B cell (primary cell): ENCODE measurements around the gene PRIM2. TPM values are rescaled to one million over a fixed set of nuclear protein-coding genes. Genes with fewer than 3 reads are reported as not detected.
"Not testable (repeated sequence)": the region's sequence is repeated elsewhere in the genome, so short reads cannot be mapped to it uniquely, and the experiment has no call there.

ENCODE experiments used
- ATAC-seq: fragments of 200-7000 bp; cut with Tn5 transposase; one replicate; pipeline ENCODE4 v1.10.0; 2021; ENCODE audit warnings: low read depth, mild to moderate bottlenecking, moderate number of reproducible peaks, moderate library complexity
- CTCF ChIA-PET: fragments of 350-600 bp; sonication (Branson Sonifier 250); formaldehyde crosslinking; loops from one replicate; lab custom pipeline; 2021; ENCODE audit warnings: antibody characterized with exemption, inconsistent platforms; lab: Charles Lee
- POLR2A ChIA-PET: fragments of 350-600 bp; sonication (Branson Sonifier 250); formaldehyde crosslinking; loops from one replicate; lab custom pipeline; 2021; ENCODE audit warnings: antibody characterized with exemption; lab: Charles Lee
- DNase-seq: peaks from one replicate; pipeline ENCODE4 v3.0.0; 2013
- H2AFZ ChIP-seq: 2 replicates; pipeline ENCODE4 v1.6.1; 2012; ENCODE audit warnings: mild to moderate bottlenecking, low read depth, low read length; ENCODE audit not compliant: insufficient read depth, poor library complexity, severe bottlenecking
- H3K27ac ChIP-seq, 2 donors: 1 replicate in 1 of 2; 2 replicates in 1 of 2; pipeline ENCODE4 v1.5.1; 2012 to 2013; ENCODE audit warnings: low read length in 2 of 2, mild to moderate bottlenecking in 2 of 2, moderate library complexity in 1 of 2
- H3K27me3 ChIP-seq, 4 experiments: fragments of 200-600 bp in 1 of 4; sonication (generic) in 1 of 4; replicated peaks in 1 of 4; 1 replicate in 2 of 4; 2 replicates in 2 of 4; pipeline versions ENCODE4 v1.6.1 to v1.7.0; 2013 to 2016; ENCODE audit warnings: low read length in 3 of 4, mild to moderate bottlenecking in 2 of 4, mixed read lengths in 1 of 4, moderate library complexity in 1 of 4; ENCODE audit not compliant: insufficient read depth in 4 of 4, control insufficient read depth in 3 of 4; ENCODE audit errors: control extremely low read depth in 1 of 4
- H3K36me3 ChIP-seq, 2 experiments: replicated peaks in 1 of 2; 1 replicate in 1 of 2; 2 replicates in 1 of 2; pipeline versions ENCODE4 v1.6.1 to v1.7.1; 2013; ENCODE audit warnings: low read length in 1 of 2; ENCODE audit not compliant: insufficient read depth in 2 of 2, control insufficient read depth in 1 of 2; ENCODE audit errors: control extremely low read depth in 1 of 2, extremely low read depth in 1 of 2
- H3K4me1 ChIP-seq, 2 donors: fragments of 200-600 bp in 1 of 2; sonication (generic) in 1 of 2; 1 replicate in 1 of 2; 2 replicates in 1 of 2; pipeline versions ENCODE4 v1.5.1 to v1.6.1; 2013 to 2017; ENCODE audit warnings: low read length in 2 of 2; ENCODE audit not compliant: control insufficient read depth in 2 of 2, insufficient read depth in 2 of 2
- H3K4me2 ChIP-seq: replicated peaks from 2 replicates; pipeline ENCODE3; 2012; ENCODE audit warnings: mild to moderate bottlenecking, low read depth, low read length; ENCODE audit not compliant: poor library complexity, severe bottlenecking
- H3K4me3 ChIP-seq, 5 experiments: fragments of 200-600 bp in 1 of 5; sonication (generic) in 1 of 5; 1 replicate in 3 of 5; 2 replicates in 2 of 5; pipeline versions ENCODE4 v1.5.1 to v1.7.0; 2011 to 2016; ENCODE audit warnings: low read length in 4 of 5, mild to moderate bottlenecking in 4 of 5, low read depth in 2 of 5, control low read depth in 1 of 5, moderate library complexity in 1 of 5; ENCODE audit not compliant: insufficient read depth in 1 of 5; ENCODE audit errors: control extremely low read depth in 1 of 5, extremely low read depth in 1 of 5
- H3K79me2 ChIP-seq: fragments of 200-600 bp; sonication (generic); one replicate; pipeline ENCODE4 v1.6.0; 2016; ENCODE audit warnings: low read length; ENCODE audit not compliant: control insufficient read depth, insufficient read depth
- H3K9ac ChIP-seq: fragments of 200-600 bp; sonication (generic); 2 replicates; pipeline ENCODE4 v1.6.1; 2017; ENCODE audit warnings: mild to moderate bottlenecking, low read length, moderate library complexity
- H3K9me3 ChIP-seq, 3 donors: one replicate each; pipeline versions ENCODE4 v1.6.1 to v1.7.1; 2013; ENCODE audit warnings: low read length in 2 of 3; ENCODE audit not compliant: control insufficient read depth in 2 of 3, insufficient read depth in 1 of 3; ENCODE audit errors: control extremely low read depth in 1 of 3
- H4K20me1 ChIP-seq: 2 replicates; pipeline ENCODE4 v1.6.0; 2012; ENCODE audit warnings: mild to moderate bottlenecking, low read length; ENCODE audit not compliant: insufficient read depth, control insufficient read depth, poor library complexity, severe bottlenecking
- H3K27ac Mint-ChIP-seq: one replicate; pipeline ENCODE4 v1.8.0; 2021; ENCODE audit warnings: mixed read lengths
- H3K27me3 Mint-ChIP-seq: one replicate; pipeline ENCODE4 v1.8.0; 2021; ENCODE audit warnings: mixed read lengths
- H3K4me1 Mint-ChIP-seq: one replicate; pipeline ENCODE4 v1.8.0; 2021; ENCODE audit warnings: mixed read lengths
- H3K4me3 Mint-ChIP-seq: one replicate; pipeline ENCODE4 v1.8.0; 2021; ENCODE audit warnings: mixed read lengths
- H3K9me3 Mint-ChIP-seq: one replicate; pipeline ENCODE4 v1.8.0; 2022; ENCODE audit warnings: mixed read lengths; ENCODE audit not compliant: insufficient read depth
- WGBS: methylation state at CpG from one replicate; pipeline ENCODE4 v1.1.5; 2013; ENCODE audit warnings: missing lambda C conversion rate; ENCODE audit not compliant: insufficient coverage; 5-methylcytosine and 5-hydroxymethylcytosine counted together
- intact Hi-C: fragments of 100-400 bp; cut with micrococcal nuclease; formaldehyde crosslinking; loops from one replicate; pipeline ENCODE4 v1.10.0; 2022
- polyA plus RNA-seq: library from polyadenylated mRNA; depleted of rRNA; stranded (reverse); fragments of >200 nt; gene quantifications from 2 replicates; pipeline ENCODE4 v1.2.3, GENCODE V29; 2012
- total RNA-seq, 2 donors: library from RNA; stranded (reverse); fragments of 120-200 nt in 1 of 2; gene quantifications; 1 replicate in 1 of 2; 2 replicates in 1 of 2; pipeline versions ENCODE4 v1.2.3 to v1.2.4, GENCODE V29; 2013 to 2022

Gene PRIM2
- total and polyA plus RNA-seq, 2 donors (not counting 1 experiment from before 2014, with no cell fraction given) = 5.2 to 21.0 TPM

- H3K9me3 Mint-ChIP-seq, H3K4me1 Mint-ChIP-seq, intact Hi-C loops, H3K36me3 ChIP-seq, H3K27ac ChIP-seq, H3K4me2 ChIP-seq, H3K9me3 ChIP-seq, H3K27me3 Mint-ChIP-seq, CTCF ChIA-PET, H4K20me1 ChIP-seq, H3K79me2 ChIP-seq, POLR2A ChIA-PET, DNase-seq, H3K27me3 ChIP-seq, ATAC-seq, H3K4me1 ChIP-seq, H2AFZ ChIP-seq, H3K4me3 ChIP-seq, H3K27ac Mint-ChIP-seq, H3K4me3 Mint-ChIP-seq, H3K9ac ChIP-seq: not testable (repeated sequence)
Measured at GRCh38 chr6:57359766-57360165, 42.3 kb downstream of the PRIM2 start.

DNA sequence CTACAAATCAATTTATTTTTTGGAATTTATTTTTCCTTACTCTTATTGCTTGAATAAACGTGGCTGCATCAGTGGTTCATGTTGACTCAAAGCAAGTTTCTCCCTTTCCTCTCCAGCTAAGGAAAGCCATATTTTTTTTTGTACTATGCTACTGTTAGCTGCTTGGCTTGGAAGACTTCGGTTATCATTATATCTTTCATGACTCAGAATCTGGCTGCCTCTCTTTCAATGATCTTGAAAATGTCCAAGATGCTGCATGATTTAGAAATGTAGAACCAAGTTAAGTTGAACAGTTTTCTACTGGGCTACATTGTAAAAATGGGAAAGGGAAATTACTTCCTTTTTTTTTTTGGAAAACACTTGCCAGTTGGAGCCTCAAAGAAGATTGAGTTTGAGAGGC lies 44.9 kb downstream of the PRIM2 start:
- H3K4me1 ChIP-seq, H3K4me1 Mint-ChIP-seq, H3K9me3 ChIP-seq, H3K79me2 ChIP-seq, ATAC-seq, H2AFZ ChIP-seq, H3K27me3 ChIP-seq, H3K4me2 ChIP-seq, POLR2A ChIA-PET, H4K20me1 ChIP-seq, DNase-seq, H3K9me3 Mint-ChIP-seq, H3K9ac ChIP-seq, H3K4me3 ChIP-seq, H3K27me3 Mint-ChIP-seq, H3K27ac Mint-ChIP-seq, H3K27ac ChIP-seq, CTCF ChIA-PET, H3K4me3 Mint-ChIP-seq, H3K36me3 ChIP-seq, intact Hi-C loops: not testable (repeated sequence)
- WGBS = no CpG with 5 or more reads among the region's 2 CpGs

DNA sequence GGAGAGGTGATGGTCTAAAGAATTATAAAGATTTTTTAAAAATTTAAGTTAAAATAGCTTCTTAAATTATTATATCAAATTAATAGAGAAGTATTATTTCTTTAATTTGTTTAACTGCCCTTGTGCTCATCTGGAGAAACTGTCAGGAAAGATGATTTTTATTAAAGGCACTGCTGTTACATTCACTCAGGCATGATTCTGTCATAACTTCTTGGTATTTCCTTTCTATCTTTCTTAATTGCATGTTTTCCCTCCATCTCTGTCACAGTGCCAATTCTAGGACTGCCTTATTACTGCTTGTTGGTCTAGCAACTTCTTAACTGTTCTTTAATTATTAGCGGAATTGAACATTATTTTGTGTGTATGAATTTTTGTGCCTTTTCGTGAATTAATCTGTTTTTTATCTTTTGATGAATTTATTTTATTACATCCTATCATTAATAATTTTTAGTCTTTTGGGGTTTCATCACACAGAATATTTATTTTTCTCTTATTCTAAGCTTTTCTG lies 47.7 kb downstream of the PRIM2 start:
- H3K4me1 Mint-ChIP-seq, H3K79me2 ChIP-seq, H3K36me3 ChIP-seq, H3K4me3 Mint-ChIP-seq, H3K4me2 ChIP-seq, DNase-seq, H3K9me3 ChIP-seq, H3K27ac Mint-ChIP-seq, H3K4me1 ChIP-seq, H3K27me3 Mint-ChIP-seq, H3K27me3 ChIP-seq, H3K27ac ChIP-seq, POLR2A ChIA-PET, CTCF ChIA-PET, intact Hi-C loops, H2AFZ ChIP-seq, ATAC-seq, H3K4me3 ChIP-seq, H3K9me3 Mint-ChIP-seq, H3K9ac ChIP-seq, H4K20me1 ChIP-seq: not testable (repeated sequence)
- WGBS = no CpG with 5 or more reads among the region's 2 CpGs

DNA sequence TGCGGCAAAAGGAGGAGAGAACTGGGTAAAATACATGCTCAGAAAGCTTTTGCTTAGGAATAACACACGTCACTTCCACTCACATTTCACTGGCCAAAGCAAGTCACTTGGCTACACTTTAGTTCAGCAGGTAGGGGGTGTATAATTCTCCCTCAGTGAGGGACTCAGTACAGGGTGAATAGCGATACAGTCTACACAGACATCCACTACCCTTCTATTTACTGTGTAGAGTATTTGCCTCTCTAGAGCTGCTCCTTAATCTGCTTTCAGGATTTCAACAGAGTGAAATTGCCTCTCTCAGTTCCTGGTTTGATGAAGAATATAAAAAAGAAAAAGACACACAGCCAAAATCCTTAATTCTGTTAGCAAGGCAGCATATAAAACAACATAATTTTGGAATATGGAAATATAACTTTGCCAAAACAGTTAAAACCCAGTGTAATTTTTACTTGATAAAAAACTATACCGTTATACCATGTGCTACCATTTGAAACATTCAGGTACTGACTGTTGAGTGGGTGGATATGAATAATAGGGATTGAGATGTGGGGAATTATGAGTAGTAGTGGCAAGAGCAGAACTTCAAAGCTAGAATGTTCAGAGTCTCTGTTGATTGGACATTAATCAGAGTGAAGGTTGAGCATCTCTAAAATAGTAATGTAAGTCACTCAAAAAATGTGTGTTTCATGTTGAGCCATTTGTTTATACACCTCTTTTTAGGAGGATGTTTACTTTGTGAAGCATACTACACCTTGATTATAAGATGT lies 51.7 kb downstream of the PRIM2 start:
- H3K9me3 Mint-ChIP-seq, H4K20me1 ChIP-seq, H2AFZ ChIP-seq, CTCF ChIA-PET, H3K36me3 ChIP-seq, intact Hi-C loops, DNase-seq, H3K27me3 Mint-ChIP-seq, H3K4me3 ChIP-seq, H3K9me3 ChIP-seq, H3K4me3 Mint-ChIP-seq, H3K4me1 ChIP-seq, H3K27me3 ChIP-seq, H3K4me2 ChIP-seq, H3K9ac ChIP-seq, H3K27ac Mint-ChIP-seq, ATAC-seq, POLR2A ChIA-PET, H3K79me2 ChIP-seq, H3K27ac ChIP-seq: not testable (repeated sequence)
- peaks cover 14% of the 10 kb centered on the region for H3K4me1 Mint-ChIP-seq
- no CpG with 5 or more reads among the region's 4 CpGs for WGBS
